Measurements from ENCODE around the gene CETN3.

The CETN3 gene

DNA sequence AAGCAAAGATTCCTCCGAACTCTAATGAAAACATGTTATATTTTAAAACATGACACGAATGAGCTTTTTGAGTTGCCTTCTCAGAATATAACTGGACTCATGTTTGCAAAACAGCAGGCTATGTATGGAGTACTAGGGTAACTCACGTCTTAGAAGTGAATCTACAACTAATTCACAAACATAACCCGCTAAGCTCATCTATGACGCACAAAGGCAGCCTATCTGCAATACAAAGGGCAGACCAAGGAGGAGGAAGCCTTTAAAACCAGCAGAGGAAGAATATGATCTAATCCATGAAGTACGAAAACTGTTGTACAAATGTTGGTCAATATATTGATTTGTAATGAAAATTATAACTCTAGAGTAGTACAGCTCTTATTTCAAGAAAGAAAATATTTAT, 67.0 kb downstream of the CETN3 start:
- Histone ChIP-seq H3K9ac (no peak overlapping the region), H3K27me3 (ENCODE audit: control insufficient read depth, insufficient read depth, low read length) (no peaks in the 10 kb centered on the region), H3K4me3 (ENCODE audit: low read depth, low read length) (no peak overlapping the region), H2AFZ (no peak overlapping the region), H3K9me3 (ENCODE audit: control insufficient read depth, low read length) (no peaks in the 10 kb centered on the region), H3K4me2 (ENCODE audit: low read length) (no peak overlapping the region), H3K79me2 (no peaks in the 10 kb centered on the region), H3K36me3 (ENCODE audit: control insufficient read depth, insufficient read depth, low read length) (no peaks in the 10 kb centered on the region), H3K27ac (no peak overlapping the region), H3K4me1 (no peaks in the 10 kb centered on the region)
- no peak for TF ChIP-seq CTCF (IDR thresholded peaks at IDR 0.05)

Data from parathyroid adenoma (tissue), 2 donors.